T-helper 2 cell (primary cell): Measurements from ENCODE around the gene GDF2.
A peak's percentile ranks its signal among the peaks of the same experiment; 100 is the strongest.

Experiments
- DNase-seq, 5 experiments: peaks; one replicate each; pipeline versions ENCODE4 v3.0.0 to v3.0.0-alpha.2; 2012 to 2022
- total RNA-seq, 2 donors: gene quantifications; one replicate each; lab custom pipeline; 2026; lab: John Stamatoyannopoulos, UW

GDF2 gene
- total RNA-seq = 0 reads per million in 2 donors

- DNase-seq = no peak
Measured at GRCh38 chr10:47322300-47323061, at the start of gene GDF2. Gene GDF2, plus strand, starts transcription at chr10:47322454. Its CDS starts 215 bp downstream, at chr10:47322669.

- DNase-seq = no peak
Measured at GRCh38 chr10:47276071-47276470, 46.2 kb upstream of the GDF2 start.

GRCh38 chr10:47276576-47277351 lies 45.5 kb upstream of the GDF2 start:
- DNase-seq = no peak

- peak in 2 of 5 experiments; percentile 7 to 61 for DNase-seq
Measured at GRCh38 chr10:47277352-47278151, 44.7 kb upstream of the GDF2 start.

GRCh38 chr10:47278152-47278473 lies 44.1 kb upstream of the GDF2 start:
- DNase-seq = no peak

GRCh38 chr10:47278720-47279119 lies 43.5 kb upstream of the GDF2 start:
- no peak for DNase-seq

GRCh38 chr10:47279276-47279675 lies 43.0 kb upstream of the GDF2 start:
- no peak for DNase-seq

- no peak for DNase-seq
Measured at GRCh38 chr10:47282005-47282656, 40.1 kb upstream of the GDF2 start.

GRCh38 chr10:47282657-47283018 lies 39.6 kb upstream of the GDF2 start:
- no peak for DNase-seq

GRCh38 chr10:47283101-47283630 lies 39.1 kb upstream of the GDF2 start:
- no peak for DNase-seq

- no peak for DNase-seq
Measured at GRCh38 chr10:47283848-47284247, 38.4 kb upstream of the GDF2 start.

- peak in 1 of 5 experiments; percentile 25 for DNase-seq
Measured at GRCh38 chr10:47285381-47286115, 36.7 kb upstream of the GDF2 start.

GRCh38 chr10:47286116-47286505 lies 36.1 kb upstream of the GDF2 start:
- no peak for DNase-seq

- DNase-seq = peak in 1 of 5 experiments; percentile 38
Measured at GRCh38 chr10:47286591-47287315, 35.5 kb upstream of the GDF2 start.

- no peak for DNase-seq
Measured at GRCh38 chr10:47287365-47287802, 34.9 kb upstream of the GDF2 start.

- DNase-seq = no peak
Measured at GRCh38 chr10:47287805-47288204, 34.4 kb upstream of the GDF2 start.

GRCh38 chr10:47288236-47288635 lies 34.0 kb upstream of the GDF2 start:
- no peak for DNase-seq

- no peak for DNase-seq
Measured at GRCh38 chr10:47288916-47289495, 33.2 kb upstream of the GDF2 start.

GRCh38 chr10:47289921-47290320 lies 32.3 kb upstream of the GDF2 start:
- no peak for DNase-seq

- no peak for DNase-seq
Measured at GRCh38 chr10:47290338-47290737, 31.9 kb upstream of the GDF2 start.

- no peak for DNase-seq
Measured at GRCh38 chr10:47291682-47292081, 30.6 kb upstream of the GDF2 start.
